HG02571 (cell line): ENCODE data around the gene MYL12B.
"Not testable (repeated sequence)": the region's sequence is repeated elsewhere in the genome, so short reads cannot be mapped to it uniquely, and the experiment has no call there.

Source experiments
- ATAC-seq: cut with Tn5 transposase; IDR thresholded peaks from one replicate; pipeline ENCODE4 v1.9.1; 2021; ENCODE audit warnings: mild to moderate bottlenecking, moderate library complexity; ENCODE audit not compliant: unreplicated experiment

MYL12B gene

DNA sequence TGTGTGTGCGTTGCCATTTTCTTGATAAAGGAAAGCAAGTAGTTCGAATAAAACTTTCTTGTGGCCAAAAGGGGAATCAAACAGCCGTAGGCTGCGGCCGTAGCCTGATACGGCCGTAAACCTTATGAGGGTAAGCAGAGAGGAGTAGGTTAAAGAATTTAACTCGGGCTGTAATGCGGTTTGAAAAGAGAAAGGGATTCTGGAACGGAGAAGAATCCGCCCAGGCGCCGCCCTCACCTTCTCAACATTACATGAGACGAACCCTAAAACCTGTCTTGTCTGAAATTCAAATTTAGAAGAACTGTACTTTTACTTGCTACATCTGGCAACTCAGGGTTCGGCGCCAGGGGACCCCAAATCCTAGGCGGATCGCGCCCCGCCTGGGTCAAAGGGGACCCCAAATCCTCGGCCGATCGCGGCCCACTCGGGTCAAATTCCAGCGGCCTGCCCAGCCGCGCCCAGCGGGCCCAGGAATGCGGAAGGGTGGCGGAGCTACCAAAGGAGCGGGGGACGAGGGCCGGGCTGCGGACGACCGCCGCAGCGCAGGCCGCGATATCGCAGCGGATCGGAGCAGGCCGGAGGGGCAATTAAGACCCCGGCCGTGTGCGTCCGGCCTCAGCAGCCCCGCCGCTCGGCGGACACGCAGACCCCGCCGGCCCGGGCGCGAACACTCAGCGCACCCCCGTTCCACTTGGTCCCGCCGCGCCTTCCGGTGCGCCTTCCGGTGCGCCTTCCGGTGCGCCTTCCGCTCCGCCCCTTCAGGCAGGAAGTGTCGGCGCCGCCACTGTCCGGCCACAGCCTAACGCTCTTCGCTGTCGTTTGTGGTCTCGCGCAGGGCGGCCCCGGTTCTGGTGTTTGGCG, at the start of gene MYL12B:
Gene MYL12B (plus strand): TSS at position 761 of the 861 bp plus-strand sequence. CDS start 10,766 bp downstream, outside the sequence.
- ATAC-seq, result peak; percentile 82

DNA sequence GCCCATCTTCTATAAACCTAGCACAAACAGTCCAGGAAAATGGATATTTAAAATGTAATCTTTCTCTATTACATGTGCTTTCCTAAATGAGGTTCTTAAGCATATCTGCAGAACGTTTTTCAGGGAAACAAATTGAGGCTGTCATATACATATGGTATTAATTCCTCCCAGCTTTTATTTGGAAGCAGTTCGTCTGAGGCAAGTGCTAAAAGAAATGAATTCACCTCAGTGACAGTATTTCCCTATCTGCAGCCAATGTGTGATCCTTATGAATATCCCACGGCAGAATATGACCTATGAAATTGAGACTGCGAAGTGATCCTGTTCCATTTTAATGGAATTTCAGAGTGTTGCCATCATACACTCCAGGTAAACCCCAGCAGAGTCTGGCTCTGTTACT, 49.3 kb upstream of the MYL12B start:
- no peak for ATAC-seq

DNA sequence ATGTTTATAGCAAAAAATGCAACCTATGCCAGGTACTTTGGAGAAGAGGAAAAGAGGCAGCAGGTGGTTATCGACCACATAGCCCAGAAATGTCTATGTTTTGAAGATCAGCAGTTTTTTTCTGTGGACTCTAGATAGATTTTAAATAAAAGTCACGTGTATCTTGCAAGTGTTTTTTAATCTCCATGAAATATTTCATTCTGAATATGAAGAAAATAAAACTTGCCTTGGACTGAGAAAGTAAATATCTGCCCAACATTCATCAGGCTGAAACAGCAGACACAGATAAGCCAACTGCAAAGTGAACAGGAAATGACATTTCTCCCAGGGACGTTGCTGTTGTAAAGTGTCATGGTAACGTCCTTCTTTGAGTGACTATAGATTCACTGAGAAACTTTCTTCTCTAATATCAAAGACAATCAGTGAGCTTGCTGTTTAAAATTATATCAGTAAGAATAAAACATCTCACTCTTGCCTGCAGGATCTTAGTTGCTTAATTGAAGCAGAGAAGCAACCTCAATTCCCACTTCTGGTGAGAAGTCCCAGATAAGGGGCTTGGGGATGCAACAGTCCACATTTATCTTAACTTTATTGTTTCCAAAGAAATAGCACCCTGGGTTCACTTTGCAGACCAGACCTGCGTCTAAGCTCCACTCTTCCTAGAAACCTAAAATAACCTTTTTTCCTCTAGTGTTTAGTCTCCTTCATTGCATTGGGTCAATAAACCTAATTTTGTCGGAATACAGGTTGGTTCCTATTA, 48.5 kb upstream of the MYL12B start:
- ATAC-seq, result no peak

DNA sequence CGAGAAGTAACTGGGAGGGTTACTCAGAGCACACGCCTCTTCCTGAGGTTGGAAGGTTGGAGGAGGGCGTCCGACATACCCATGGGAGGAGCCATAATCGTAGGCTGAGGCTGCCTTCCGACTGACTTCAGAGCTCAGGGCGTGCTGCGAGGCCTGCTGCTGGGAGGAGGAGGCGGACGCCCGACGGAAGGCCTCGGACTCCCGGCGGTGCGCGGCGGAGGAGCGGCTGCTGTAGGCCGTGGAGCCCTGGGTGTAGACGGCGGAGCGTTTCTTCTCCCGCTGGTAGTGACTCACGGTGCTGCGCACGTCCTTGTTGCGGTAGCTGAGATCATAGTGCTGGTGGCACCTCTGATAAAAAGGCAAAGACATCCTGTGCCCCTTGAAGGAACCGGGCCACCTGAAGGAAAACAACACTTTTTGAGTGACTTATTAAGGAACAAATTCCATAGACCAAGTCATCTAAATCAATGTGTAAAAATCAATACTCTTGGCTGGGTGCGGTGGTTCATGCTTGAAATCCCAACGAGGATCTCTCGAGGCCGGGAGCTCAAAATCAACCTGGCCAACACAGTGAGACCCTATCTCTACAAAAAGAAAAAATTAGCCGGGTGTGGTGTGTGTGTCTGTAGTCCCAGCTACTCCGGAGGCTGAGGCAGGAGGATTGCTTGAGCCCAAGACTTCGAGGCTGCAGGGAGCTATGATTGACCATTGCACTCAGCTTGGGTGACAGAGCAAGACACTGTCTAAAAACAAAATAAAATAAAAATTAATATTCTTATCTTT, 46.9 kb upstream of the MYL12B start:
- ATAC-seq, result no peak

DNA sequence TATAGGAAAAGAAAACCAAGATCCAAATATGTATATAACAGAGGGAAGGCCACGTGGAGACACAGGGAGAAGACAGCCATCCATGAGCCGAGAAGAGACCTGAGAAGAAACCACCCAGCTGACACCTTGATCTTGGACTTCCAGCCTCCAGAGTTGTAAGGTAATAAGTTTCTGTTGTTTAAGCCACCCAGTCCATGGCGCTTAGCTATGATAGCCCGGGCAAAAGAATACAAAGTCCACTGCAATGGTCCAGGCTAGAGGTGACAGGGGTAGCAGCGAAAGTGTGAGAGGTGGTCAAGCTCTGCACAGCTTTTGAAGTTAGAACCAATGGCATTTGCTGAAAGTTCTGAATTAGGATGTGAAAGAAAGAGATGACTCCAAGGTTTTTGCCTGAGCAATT, 44.9 kb upstream of the MYL12B start:
- ATAC-seq, result no peak

DNA sequence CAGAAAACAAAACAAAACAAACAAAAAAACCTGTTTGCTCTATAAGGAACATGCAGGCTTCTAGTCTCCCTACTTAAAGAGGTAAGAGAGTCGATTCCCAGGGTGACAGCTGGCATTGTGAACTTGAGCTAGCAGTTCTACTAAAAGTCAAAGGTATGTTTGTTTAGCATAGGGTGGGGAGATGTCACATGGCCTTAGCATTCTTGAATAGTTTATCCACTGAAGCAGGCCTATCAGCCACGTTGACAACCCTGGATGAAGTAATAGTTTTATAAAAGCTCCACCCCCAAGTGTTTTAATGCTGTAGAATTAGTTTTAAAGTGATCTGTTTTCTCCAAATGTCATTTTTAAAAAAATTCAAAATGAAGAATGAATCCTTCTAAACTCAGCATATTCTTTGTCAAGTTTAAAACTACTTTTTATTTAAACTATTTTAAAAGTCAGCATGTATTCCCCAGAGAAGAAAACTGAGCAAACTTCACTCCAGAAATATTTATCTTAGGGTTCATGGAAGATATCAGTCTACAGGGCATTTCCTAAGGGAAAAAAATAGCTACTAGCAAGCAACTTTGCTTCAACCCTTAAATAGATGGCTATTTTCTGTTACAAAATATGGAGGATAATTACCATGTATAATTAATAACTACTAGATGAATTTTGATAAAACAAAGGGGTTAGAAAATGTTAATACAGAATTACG, 43.8 kb upstream of the MYL12B start:
- no peak for ATAC-seq

DNA sequence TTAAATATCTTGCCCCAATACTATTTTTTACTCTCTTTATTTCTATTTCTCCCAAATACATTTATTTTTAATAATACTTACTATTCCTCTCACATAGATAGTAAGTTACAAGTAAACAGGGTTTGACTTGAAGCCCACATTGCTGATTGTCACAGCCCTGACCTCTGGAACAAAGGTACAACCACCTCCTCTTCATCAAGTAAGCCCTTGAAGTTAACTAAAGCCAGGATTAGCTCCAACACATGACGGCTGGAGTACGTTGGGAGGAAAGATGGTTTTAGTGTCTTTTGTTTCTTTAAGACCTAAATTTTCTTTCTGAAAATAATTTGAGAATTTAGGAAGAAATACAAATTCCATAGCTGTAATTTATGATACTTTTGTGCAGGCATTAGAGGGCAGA, 43.1 kb upstream of the MYL12B start:
- ATAC-seq, result no peak

DNA sequence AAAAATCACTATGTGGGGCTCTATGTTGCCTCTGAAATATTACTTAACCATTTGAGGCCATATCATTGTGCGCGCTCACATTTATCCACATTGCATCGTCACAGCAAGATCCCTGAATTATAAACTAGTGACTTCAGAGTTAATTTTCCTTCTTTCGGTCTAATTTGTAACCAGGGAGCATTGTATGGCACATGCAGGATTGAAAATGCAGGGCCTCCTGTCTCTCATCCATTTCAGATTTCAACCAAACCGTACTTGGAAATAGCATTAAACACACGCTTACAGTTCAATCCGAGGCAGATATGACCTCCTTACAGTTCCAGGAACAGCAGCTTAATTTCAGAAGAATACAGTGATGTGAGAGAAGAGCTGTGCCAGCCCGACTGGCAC, 42.7 kb upstream of the MYL12B start:
- no peak for ATAC-seq

DNA sequence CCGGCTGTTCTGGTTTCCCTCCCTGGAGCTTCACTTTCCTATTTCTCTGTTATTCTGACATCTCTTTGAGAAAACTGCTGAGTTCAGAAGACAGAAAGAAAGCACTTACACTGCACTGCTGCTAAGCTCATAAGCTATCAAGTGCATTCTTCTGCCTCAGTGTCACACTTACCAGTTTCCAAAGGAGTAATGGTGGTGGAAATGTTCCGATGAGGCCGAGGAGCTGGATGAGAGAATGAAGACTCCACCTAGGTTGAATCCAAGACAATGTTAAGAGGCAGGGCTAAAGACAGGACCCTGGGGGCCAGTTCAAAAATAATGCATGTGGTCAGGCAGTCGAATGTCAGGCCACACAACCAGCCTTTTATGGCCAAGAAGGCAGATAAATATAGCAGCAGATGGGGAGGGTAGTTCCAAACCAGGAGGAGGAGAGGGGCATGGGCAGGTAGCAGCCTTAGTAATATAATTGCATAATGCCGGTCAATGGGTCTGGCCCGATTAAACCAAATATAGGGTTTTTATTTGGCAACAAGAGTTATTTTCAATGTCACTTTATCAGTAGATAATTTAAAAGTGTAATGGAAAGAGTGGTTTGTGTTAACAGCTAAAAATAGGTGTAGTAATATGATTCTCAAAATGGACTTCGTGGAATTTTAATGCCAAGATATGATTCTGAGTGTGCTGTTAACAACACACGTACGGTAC, 42.1 kb upstream of the MYL12B start, which contains the start of gene MYOM1:
Gene MYOM1 (minus strand): TSS at position 338 of the 705 bp plus-strand sequence. CDS start 4,745 bp downstream, outside the sequence.
- no peak for ATAC-seq

DNA sequence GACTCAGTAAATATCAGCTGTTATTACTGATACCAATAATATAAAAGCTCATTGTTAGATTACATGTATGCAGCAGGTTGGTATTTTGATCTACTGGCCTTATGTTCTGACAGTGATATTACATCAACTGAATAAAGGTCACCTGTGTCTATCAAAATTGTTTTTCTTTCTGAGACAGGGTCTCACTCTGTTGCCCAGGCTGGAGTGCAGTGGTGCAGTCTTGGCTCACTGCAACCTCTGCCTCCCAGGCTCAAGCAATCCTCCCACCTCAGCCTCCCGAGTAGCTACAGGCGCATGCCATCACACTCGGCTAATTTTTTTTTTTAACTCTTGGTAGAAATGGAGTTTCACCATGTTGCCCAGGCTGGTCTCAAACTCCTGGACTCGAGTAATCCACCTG, 41.1 kb upstream of the MYL12B start:
- ATAC-seq, result not testable (repeated sequence)

DNA sequence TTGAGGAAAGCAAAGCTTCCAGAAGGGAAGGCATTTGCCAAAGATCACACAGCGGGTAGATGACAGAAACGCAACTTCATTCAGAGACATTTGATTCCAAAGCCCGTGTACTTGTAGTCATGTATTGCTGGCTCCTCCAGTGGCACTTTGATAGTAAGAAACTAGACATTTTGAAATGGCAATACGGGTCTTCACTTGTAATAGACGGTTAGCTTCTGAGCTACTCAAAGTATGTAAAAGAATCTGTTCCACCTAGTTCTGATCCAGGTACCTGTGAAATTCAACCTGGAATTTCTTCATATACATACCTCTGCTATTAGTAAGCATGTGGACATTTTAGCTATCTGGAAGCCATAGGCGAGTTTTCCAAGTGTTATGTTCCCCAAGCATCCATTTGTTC, 40.4 kb upstream of the MYL12B start:
- no peak for ATAC-seq

DNA sequence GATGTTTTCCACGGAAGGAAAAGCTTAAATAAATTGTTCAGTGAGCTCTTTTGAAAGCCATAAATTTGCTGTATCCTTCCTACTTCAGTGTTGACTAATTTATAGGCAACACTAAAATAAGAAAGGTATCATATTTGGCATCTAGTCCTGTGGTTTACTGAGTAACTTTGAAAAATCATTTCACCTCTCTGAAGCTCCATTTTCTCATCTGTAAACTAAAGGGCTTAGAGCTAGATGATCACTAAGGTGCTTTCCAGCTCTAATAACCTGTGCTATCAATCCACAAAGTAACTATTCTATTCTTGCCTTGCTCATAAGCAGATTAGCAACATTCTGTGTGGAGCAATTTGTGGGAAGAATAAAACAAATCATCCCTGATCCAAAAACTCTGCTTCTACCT, 38.6 kb upstream of the MYL12B start:
- no peak for ATAC-seq

DNA sequence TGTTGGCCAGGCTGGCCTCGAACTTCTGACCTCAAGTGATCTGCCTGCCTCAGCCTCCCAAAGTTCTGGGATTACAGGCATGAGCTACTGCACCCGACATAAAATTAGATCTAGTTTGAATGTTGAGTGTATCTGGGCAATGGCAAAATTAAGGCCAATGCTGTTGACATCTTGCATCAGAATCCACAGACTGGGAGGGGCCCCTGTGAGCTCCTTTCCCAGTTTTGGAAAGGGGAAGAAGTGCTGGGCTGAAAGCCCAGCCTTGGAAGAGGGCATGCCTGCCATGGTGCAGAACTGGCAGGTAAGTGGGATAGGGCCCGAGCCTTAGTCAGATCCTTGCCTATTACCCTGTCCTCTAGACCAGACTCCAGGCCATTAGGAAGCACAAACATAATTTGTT, 37.7 kb upstream of the MYL12B start:
- no peak for ATAC-seq

DNA sequence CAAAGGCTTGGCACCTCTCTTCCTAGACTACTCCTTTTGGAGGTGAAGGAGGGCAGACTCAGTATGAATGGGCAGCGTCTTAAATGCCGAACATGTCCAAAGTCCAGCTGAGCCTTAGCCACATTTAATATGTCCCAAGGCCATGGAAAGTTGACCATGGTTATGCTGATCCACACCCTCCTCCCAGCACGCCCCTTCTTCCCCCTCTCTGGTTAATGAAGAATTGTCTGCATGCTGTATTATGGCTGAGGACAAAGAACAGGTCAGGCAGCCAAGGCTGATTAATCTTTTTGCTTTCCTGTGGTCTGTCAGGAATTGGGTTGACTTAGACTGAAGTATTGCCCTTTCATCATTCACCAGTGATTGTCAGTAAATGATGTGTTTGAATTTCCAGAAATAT, 36.3 kb upstream of the MYL12B start:
- ATAC-seq, result no peak

DNA sequence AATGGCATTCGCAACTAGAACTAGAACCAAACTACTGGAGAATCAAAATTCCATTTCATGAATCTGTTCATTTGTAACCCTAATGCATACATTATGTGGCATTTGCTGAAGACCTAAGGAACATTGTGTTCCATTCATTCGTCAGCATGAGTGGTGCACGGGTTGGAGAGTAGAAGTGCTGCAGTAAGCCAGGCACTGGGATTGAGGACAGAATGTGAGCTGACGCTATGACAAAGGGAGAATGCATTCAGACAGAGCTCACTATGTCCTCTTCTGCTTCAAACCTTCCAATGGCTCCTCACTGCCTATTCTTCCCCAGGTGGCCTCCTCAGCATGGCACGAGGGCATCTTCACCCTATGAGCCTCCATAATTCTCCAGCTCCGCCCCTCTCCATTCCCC, 35.9 kb upstream of the MYL12B start:
- ATAC-seq, result no peak

DNA sequence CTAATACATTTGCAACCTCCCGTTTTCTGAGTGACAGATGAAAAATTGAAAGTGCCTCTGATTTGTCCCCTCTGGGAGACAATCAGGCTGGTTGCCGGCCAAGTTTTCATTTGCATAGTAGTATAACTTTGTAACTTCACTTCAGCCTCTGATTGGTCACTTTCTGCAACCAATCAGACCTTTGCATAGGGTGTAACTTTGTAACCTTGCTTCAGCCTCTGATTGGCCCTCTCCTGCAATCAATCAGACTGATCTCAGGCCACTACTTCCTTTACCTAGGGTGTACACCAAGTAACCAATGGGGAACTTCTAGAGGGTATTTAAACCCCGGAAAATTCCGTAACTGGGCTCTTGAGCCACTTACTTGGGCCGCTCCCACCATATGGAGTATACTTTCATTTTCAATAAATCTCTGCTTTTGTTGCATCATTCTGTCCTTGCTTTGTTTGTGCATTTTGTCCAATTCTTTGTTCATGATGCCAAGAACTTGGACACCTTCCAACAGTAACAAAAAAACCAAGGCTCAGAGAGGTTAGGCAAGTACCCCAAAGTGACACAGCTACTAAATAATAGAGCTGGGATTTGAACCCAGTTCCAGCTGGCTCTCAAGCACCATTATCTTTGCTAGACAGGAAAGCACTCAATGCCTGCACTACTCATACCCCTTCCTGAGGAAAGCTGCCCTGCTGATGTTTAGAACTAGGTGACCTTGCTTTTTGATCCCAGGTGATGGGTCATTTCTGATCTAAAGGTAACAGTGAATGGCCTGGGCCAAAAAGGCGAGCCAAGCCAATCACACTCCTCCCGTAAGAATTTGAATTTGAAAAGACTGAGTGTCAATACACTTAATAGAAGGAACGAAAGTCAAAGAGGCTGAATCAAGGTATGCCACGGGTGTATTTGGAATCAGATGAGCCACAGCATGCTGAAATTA, 31.3 kb upstream of the MYL12B start:
- ATAC-seq, result no peak

DNA sequence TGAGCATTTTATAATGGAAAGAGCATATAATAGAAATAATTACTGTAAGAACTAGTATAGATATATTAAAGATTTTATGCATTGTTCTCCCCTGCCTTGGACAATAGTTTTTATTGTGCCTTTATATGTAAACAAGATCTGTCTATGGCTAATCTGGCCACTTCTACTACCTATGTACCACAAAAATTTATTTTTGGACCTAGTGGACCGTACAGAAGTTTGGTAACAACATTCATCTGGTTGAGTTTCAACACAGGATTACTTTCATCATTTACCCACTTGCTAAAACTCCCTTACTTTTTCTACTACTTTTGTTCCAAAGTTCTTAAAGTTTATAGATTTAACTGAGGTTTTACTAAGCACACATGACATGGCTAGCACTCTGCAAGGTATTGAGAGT, 28.9 kb upstream of the MYL12B start:
- no peak for ATAC-seq

DNA sequence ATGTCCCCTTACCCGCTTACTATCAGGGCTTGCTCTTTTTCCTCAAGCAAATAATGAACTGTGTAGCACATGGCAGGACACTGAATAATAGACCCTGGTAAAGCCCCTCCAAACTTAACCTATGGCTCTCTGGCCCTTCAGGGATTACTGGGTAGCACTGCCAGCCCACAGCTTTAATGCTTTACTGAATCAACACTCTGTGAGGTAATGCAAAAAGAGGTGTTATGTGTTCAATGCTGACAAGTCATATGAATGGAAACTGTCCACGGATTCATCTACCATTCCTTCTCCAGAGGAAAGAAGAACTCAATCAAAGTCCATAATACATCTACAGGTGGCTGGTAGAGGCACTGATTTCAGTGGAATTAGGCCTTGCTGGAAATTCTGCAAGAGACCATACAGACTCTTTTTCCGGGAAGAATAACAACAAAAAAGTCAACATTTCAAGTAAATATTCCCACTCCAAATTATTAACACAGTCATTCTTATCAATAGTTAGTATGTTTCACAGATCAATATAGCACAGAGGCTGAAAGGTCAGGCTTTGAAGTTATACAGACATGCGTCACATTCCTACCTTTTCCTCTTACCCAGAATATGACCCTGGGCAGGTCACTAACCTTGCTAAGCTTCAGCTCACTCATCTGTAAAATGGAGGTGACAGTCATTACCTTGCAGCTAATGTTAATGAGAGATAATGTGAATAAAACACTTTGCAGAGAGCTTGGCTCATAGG, 28.3 kb upstream of the MYL12B start:
- ATAC-seq, result no peak
